Measurements from ENCODE around the gene LCN10.

The LCN10 gene

DNA sequence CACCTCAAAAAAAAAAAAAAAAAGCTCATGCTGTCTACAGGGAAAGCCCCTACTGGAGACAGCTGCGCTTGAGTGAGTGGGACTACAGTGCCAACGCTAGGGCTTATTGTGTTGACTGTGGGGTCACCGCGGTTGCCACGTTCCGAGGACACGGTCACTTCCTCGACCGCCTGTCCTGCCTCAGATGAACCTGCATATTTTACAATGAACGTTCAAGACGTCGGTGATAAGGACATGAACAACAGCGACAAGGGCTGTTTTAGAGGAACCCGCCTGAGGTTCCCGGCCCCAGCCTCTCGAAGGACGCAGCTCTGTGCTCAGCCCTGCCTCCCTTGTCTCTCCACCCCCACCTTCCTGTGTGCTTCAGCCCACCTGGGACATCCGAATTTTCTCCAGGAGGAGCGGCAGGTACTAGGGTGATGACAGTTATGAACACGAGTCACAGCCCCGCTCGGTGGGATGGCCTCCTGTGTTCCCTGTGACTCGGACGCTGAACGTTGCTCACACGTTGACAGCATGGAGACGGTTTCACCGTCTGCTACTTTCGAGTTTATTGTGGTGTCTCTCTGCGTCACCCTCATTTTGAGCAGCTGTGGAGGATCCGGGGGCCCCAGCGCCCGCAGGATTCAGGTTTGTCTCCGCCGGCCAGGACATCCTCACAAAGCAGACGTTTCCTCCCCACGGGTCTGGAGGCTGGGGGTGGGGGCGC lies 41.6 kb downstream of the LCN10 start:
- no peak for DNase-seq (ENCODE audit: low read depth, low spot score)

DNA sequence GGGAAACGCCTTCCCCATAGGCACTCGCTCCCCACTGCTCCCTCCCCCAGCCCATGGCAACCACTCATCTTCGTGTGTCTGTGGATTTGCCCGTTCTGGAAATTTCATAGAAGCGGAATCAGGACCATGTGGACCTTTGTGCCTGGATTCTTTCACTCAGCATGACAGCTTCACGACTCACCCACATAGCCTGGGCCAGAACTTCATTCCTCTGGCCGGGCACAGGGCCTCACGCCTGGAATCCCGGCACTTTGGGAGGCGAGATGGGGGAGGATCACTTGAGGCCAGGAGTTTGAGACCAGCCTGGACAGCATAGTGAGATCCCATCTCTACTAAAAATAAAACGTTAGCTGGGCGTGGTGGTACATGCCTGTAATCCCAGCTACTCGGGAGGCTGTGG lies 42.4 kb downstream of the LCN10 start:
- DNase-seq (ENCODE audit: low read depth, low spot score) = no peak

DNA sequence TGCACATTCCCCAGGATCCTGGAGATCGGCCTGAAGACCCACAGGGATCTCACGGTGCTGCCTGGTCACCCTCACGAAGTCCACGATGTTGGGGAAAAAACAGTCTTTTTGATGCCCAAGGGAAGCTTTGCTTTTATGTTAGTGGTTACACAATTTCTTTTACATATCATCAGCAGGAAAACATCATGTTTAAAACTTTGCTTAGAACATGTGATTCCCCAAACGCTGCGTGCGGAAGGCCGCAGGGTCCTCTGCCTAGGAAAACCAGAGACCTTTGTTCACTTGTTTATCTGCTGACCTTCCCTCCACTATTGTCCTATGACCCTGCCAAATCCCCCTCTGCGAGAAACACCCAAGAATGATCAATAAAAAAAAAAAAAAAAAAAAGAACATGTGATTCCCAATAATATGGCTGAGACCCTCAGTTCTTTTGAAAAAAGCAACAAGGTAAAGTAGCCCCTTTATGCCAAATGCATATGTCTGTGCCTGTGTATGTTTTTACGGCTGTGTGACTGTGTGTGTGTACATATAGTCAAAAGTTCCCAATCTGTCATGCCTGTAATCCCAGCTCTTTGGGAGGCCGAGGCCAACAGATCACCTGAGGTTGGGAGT lies 44.0 kb downstream of the LCN10 start:
- no peak for DNase-seq (ENCODE audit: low read depth, low spot score)

DNA sequence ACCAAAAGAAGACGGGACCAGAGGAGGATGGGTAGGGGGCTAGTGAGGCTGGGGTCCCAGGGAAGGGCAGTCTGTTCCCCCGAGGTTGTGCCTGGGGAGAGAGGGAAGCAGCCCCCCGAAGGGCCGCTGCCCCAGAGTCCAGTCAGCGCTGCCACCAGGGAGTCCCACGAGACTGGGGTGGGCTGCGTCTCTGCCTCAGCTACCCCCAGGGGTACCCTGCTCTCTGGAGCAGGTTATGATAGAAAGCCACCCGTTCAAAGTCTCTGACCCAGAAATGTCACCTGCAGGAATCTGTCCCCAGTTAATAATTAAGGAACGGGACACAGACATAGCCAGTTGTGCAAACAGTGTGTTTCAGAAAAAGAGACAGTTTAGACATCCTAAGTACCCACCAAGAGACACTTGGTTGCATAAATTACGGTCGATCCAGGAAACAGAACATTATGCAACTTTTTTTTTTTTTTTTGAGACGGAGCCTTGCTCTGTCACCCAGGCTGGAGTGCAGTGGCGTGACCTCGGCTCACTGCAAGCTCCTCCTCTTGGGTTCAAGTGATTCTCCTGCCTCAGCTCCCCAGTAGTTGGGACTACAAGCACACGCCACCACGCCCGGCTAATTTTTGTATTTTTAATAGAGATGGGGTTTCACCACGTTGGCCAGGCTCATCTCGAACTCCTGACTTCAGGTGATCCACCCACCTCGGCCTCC lies 44.8 kb downstream of the LCN10 start:
- DNase-seq (ENCODE audit: low read depth, low spot score) = no peak

DNA sequence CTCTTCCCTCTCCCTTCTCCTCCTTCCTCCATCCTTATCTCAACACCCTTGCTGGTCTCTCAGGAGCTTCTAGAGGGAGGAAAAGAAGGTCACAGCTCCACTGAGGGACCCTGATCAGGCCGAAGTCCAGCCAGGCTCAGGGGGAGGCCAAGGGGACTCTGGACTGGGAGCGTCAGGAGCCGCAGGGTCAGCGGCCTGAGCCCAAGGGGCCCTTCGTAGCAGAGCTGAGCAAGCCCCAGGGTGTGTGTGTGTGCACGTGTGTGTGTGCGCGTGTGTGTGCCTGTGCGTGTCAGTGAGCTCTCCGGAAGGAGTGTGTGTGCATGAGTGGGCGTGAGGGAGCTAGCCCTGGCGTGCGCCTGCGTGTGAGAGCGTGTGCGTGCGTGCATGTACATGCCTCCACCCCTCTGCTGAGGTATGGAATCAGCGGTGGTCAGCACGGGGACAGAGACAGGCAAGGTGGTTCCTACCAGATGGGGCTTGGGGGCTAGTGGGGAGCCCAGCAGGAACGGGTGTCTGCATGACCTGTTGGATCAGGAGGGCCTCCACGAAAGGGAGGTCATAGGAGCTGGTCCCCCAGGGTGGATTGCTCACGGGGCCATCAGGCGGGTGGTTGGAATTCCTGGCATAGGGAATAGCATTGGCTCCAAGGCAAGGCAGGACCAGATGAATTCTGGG lies 45.5 kb downstream of the LCN10 start:
- no peak for DNase-seq (ENCODE audit: low read depth, low spot score)

DNA sequence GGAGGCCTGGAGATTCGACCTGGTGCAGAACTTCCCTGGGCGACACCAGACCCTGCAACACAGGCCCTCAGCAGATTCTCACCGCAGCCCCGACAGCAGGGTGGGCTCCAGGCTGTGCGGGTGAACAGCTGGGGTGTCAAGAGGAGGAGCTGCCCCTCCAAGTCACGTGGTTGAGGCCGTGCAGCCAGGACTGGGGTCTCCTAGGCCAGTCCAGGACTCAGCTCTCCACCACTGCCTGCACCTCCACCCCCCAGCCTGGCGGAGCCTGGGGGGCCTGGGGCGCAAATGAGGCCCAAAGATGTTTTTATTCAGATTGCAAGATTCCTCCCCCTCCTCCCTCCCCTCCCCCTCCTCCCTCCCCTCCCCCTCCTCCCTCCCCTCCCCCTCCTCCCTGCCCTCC lies 46.2 kb downstream of the LCN10 start:
- DNase-seq (ENCODE audit: low read depth, low spot score) = no peak

DNA sequence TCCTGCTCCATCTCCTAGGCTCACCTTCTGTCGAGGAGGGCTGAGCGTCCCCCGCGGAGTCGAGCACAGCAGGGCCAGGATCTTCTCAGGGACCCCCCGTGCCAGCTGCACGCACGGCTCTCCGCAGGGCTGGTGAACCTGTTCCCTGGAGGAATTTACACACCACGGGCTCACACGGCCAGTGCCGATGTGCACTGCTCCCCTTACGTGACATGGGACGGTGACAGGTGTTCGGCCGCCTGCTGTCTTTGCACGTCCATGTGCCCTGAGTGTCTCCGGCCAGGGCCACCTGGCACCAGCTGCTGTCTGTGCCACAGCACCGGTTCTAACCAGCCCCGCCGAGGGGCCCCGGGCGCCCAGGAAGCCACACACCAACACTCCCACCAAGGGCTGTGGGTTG lies 46.8 kb downstream of the LCN10 start:
- DNase-seq (ENCODE audit: low read depth, low spot score) = no peak

DNA sequence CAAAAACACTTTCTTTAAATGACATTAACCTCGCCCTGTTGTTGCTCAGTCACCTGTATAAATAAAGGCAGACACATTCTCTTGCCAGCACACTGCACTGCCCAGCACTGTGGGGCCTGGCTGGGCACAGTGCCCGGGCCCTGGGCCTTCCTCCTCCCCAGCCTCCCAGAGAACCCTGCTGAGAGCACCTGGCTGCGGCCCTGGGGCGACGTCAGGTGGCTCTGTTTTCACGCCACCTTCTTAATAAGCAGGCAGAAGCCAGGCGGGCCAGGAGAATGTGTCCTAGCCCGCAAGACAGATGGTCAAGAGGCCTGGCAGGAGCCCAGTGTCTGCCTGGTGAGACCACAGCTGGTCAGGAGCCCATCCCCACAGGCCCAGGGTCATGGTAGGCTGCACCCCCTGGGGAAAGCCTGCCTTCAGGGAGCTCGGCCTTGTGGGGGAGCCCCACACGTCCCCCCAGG lies 47.3 kb downstream of the LCN10 start:
- no peak for DNase-seq (ENCODE audit: low read depth, low spot score)

DNA sequence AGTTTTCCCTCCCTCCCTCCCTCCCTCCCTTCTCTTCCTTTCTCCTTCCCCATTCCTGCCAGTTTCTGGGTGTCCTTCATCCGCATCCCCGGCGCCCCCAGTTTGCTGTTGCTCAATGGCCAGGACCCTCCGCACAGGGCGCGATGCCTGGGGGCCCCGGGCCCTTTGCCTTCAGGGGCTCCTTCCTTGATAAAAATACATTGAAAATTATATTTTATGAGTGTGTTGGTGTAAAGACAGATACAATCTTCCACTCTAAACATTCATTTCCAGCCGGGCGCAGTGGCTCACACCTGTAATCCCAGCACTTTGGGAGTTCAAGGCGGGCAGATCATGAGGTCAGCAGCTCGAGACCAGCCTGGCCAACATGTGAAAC lies 47.9 kb downstream of the LCN10 start:
- no peak for DNase-seq (ENCODE audit: low read depth, low spot score)

DNA sequence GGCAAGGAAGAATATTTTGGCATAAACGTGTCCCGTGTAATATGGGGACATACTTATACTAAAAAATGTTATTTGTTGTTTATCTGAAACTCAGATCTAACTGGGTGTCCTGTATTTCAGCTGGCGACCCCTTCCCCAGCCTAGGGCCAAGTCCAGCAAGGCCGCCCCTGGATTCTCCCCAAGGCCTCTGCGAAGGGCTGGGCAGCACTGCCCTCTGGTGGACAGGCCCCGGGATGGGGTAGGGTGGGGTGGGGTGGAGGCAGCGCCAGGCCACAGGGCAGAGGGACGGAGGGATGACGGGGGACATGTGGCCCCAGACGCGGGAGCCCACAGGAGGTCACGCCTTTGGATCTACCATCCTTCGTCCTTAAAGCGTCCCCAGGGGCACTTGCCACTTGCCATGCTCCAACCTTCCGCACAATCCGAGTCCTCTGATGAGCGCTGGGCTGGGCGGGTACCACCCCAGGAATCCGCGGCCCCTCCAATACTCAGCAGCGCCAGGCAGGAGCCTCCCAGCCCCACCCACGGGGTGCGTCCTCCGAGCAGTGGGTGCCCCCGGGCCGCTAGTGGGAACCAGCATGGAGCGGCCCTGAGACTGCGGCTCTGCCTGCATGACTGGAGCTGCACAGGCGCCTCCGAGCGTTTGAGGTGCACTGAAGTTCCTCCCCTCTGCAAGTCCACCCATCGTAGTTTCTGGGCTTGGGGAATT lies 48.4 kb downstream of the LCN10 start:
- no peak for DNase-seq (ENCODE audit: low read depth, low spot score)

DNA sequence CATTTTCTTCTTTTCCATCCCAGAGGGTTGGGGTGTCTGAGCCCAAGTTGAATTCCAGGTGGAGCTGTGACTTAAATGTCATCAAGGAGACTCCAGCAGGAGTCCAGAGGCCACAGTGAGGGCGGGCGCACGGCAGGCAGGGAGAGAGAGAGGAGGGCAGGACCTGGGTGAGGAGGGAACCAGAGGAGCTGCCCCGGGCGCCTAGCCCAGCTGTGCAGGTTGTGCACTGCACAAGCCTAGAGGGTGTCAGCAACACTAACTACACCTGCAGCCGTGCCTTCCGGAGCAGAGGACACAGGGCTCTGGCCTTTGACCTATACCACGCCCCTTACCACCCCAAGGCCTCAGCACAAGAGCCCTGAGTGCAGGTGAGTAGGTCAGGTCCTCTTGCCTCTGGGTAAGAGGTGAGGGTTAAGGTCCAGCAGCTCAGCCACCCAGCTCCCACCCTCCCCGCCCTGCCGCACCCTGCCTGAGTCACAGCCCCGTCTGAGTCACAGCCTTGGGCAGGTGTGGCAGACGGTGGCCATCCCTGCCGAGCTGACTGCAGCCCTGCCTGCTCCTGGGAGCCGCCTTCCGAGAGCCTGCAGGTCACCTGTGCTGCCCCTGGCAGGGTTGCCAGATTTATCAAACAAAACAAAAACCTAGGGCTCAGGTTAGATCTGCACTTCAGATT lies 49.1 kb downstream of the LCN10 start:
- no peak for DNase-seq (ENCODE audit: low read depth, low spot score)

DNA sequence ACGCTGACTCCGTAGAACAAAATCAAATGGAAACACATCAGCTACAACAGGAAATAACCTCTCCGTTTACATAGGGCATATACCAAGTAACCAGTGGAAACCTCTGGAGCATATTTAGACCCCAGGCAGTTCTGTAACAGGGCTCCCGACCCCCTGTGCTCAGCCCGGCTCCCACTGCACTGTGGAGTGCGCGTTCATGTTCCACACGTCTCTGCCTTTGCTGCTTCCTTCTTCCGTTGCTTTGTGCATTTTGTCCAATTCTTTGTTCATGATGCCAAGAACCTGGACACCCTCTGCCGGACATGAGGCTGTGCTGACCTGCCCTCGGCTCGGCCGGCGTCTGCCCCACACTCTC lies 49.6 kb downstream of the LCN10 start:
- no peak for DNase-seq (ENCODE audit: low read depth, low spot score)

DNA sequence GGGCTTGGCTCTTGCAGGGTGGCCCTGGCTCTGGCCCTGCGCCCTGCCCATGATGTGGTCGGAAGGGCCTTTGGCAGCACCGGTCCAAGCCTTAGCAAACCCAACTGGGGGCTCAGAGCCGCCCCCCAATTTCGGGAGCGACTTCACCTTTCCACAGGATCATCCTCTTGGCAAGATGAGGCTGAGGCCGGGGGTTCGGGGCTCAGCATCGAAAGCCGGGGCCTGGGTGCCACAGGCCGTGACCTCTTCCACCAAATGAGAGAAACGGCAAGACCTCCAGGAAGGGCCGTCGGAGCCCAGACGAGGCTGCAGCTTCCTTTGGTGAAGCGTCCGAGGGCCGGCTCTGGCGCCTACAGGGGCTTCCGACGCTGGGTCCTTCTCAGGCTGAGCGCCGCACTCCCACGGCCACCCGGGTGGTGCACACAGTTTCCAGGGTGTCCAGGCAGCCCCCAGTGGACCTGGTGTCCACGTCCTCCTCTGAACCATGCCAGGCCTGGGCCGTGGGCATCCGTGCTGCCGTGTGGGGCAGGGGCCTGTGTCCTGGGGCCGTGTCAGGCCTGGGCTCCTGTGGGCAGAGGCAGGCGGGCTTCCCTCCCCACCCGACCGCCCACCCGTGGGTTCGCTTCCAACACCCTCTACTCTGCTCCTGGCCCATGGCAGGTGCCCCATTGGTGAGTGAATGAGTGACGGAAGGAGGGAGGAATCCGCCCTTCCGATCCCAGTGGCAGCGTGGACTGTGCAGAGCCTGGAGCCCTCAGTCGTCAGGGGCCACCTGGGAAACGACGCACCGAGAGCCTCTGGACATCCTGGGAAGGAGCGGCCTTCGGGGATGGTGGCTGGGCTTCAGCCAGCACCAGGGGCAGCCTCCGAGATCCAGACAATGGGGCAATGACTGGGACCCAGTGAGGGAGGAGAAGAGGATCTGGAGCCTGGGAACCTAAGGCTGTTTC lies 50.3 kb downstream of the LCN10 start:
- no peak for DNase-seq (ENCODE audit: low read depth, low spot score)

DNA sequence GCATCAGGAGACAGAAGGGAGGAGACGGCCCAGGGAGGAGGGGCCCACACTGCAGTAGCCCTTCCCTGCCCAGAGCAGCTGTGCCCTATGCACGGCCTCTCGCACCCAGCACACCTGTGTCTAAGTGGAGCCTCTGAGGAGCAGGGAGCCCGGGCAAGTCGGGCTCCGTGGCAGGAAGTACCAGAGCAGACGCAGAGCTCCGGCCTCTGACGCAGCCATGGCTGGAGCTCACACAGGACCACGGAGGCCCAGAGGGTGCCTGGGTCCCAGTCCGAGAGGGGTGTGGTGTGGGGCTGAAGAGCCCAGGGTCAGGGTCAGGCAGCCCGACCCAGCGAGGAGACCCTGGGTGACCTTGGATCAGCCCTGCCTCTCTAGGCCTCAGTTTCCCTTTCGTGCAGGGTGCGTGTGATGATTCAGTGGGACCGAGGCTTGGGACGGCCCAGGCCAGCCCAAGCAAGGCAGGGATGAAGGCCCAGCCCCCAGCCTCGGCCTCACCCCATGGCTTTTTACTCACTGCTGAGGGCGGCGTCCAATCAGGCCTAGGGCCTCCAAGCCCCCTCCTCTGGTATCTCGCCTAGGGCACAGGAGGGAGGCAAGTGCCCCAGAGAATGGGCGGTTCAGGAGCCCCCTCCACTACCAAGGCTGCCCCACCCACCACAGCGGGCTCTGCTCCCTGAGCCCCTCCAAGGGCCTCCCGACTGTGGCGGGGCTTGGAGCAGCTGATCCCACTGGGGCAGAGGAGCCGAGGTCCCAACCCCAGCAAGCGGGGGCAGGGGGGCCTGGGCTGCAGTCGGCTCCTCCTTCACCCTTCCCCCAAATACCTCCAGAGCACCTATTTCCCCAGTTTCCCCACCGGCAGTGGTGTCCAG lies 51.2 kb downstream of the LCN10 start:
- DNase-seq (ENCODE audit: low read depth, low spot score) = no peak

DNA sequence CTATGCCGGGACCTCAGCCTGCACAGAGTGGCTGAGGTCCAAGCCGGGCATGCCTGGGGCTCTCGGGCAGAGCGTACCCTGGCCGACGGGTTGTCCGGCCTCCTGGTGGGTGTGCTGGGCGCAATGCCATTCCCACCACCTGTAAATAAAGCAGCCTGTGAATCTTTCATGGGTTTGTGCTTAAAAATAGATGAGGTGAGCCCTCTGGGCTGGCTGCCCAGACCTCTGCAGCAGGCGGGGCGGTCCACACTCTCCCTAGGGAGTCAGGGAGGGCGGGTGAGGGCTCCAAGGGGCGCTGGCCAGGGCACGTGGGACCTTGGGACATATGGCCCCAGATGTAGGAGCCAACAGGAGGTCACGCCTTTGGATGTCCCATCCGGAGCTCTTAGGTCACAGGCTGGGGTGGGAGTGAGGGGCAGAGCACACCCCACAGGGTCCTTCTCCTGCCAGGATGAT lies 51.9 kb downstream of the LCN10 start:
- DNase-seq (ENCODE audit: low read depth, low spot score) = no peak

DNA sequence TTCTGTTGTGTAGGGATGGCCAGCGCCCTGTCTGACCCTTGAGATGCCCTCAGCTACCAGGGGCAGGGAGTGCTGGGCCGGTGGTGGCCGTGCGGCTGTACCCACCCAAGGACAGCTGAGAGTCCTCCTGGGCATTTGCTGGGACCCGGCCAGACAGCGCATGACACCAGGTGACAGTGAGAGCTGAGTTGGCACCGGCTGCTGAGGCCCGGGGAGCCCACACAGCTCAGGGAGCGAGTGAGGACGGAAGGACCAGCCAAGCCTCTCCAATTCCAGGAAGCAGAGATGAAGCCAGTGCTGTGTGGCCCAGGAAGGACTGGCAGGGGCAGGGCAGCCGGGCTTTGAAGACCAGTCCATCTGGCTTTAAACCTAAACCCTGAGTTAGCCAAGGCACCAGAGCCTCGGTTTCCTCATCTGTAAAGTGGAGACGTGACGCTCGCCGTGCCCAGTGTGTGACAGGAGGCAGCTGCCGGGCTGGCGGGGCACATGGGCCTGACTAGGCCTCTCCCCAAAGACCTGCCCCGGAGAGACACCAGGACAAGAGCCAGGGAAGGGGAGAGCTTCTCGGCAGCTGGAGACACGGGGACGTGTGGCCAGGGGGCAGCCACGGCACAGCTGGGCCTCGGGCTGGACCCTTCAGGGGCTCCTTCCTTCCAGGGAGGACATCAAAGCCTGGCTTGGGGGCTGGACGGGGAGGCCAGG lies 52.5 kb downstream of the LCN10 start:
- no peak for DNase-seq (ENCODE audit: low read depth, low spot score)

DNA sequence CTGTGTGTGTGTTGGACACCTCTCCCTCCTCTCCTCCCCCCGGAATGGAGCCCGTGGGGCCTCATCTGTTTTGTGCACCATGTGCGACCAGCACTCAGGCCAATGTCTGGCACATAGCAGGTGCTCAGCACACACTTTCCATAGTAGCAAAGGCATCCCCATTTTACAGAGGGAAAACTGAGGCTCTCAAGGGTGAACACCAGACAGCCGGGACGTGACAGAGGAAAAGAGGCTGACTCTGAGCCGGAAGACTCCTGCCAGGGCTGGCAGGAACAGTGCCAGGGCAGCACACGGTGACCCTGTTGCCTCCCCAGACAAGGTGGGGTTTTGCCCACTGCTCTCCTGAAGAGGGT lies 53.7 kb downstream of the LCN10 start:
- DNase-seq (ENCODE audit: low read depth, low spot score) = no peak

DNA sequence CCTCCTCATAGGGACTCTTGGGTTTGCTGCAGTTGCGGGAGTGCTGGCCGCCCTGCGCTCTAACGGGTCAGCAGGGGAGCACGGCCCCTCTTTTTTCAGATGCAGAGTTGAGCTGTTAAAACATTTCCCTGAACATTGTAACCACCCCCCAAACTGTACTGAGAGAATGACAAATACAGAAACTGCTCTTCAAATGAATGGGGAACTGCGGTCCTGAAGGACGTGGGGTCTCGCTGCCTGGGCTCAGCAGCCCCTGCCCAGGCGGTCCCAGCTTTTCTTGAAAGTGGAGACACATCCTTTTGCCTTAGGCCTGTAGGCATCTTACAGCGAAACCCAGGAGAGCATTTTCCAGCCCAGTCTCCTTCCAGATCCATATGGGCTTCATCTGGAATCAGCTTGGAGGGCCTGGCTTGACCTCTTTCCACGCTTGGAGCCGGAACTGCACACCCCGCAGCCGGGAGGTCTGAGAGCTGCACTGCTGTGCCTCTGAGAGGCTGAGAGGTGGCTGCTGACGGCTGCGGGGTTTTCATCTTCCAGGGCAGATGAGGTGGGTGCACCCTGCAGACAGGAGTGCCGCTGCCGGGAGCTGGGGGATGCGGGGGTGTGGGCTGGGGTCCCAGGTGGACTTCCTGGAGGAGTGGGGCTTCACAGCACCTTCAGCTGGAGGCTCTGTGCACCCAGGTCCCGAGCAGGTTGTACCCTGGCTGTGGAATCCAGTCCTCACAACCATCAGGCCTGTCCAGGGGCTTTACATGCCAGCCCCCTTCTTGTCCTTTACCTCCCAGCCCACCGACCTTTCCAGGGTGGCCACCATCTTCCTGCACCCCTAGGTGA lies 54.2 kb downstream of the LCN10 start:
- DNase-seq (ENCODE audit: low read depth, low spot score) = no peak
